HepG2 (cell line): Measurements from ENCODE around the gene ACER3. TPM values are rescaled to one million over a fixed set of nuclear protein-coding genes. Genes with fewer than 3 reads are reported as not detected.

Source experiments
- AKNA ChIP-seq: sonication (generic); formaldehyde crosslinking; IDR thresholded peaks from 2 replicates; pipeline ENCODE4 v1.4.0; 2020; ENCODE audit warnings: missing genetic modification reagents, borderline replicate concordance
- CEBPB ChIP-seq: IDR thresholded peaks from 2 replicates; pipeline ENCODE4 v1.6.1; 2011; ENCODE audit warnings: low read depth, low read length, improper control_type of control experiment, borderline replicate concordance
- GFI1 ChIP-seq: sonication (generic); formaldehyde crosslinking; IDR thresholded peaks from 2 replicates; pipeline ENCODE4 v1.5.0; 2020; ENCODE audit warnings: missing genetic modification reagents, mild to moderate bottlenecking, borderline replicate concordance
- GPN1 ChIP-seq: sonication (generic); formaldehyde crosslinking; IDR thresholded peaks from 2 replicates; pipeline ENCODE4 v1.5.1; 2020; ENCODE audit warnings: missing genetic modification reagents, borderline replicate concordance
- HIC2 ChIP-seq: sonication (generic); formaldehyde crosslinking; IDR thresholded peaks from 2 replicates; pipeline ENCODE4 v1.9.0; 2022; ENCODE audit warnings: low read depth, missing genetic modification reagents
- MAF1 ChIP-seq: sonication (generic); formaldehyde crosslinking; IDR thresholded peaks from 2 replicates; pipeline ENCODE4 v1.5.0; 2020; ENCODE audit warnings: missing genetic modification reagents, borderline replicate concordance
- MXD3 ChIP-seq: IDR thresholded peaks from 2 replicates; pipeline ENCODE4 v1.6.1; 2016; ENCODE audit warnings: mild to moderate bottlenecking, missing biosample characterization, missing genetic modification reagents
- NFIC ChIP-seq: IDR thresholded peaks from 2 replicates; pipeline ENCODE4 v1.6.1; 2012; ENCODE audit warnings: mild to moderate bottlenecking, low read length, inconsistent platforms
- PCBP2 ChIP-seq: fragments of 200-400 bp; formaldehyde crosslinking; optimal IDR thresholded peaks from 2 replicates; pipeline ENCODE3; 2018; ENCODE audit warnings: low read length, low read depth; ENCODE audit not compliant: poor library complexity, severe bottlenecking
- PHF5A ChIP-seq: IDR thresholded peaks from one replicate; pipeline ENCODE4 v1.6.1; 2018; ENCODE audit warnings: low read depth, missing genetic modification reagents; ENCODE audit not compliant: unreplicated experiment
- POLR2AphosphoS5 ChIP-seq: IDR thresholded peaks from 2 replicates; pipeline ENCODE4 v1.6.1; 2012; ENCODE audit warnings: low read depth, low read length
- RBFOX2 ChIP-seq: fragments of 200-400 bp; formaldehyde crosslinking; IDR thresholded peaks from 2 replicates; pipeline ENCODE4 v1.6.1; 2017; ENCODE audit warnings: low read depth, mild to moderate bottlenecking, low read length
- REXO4 ChIP-seq: sonication (generic); formaldehyde crosslinking; IDR thresholded peaks from 2 replicates; pipeline ENCODE4 v1.8.0; 2022; ENCODE audit warnings: missing genetic modification reagents, mild to moderate bottlenecking, borderline replicate concordance
- TFAP4 ChIP-seq: sonication (generic); IDR thresholded peaks from 2 replicates; pipeline ENCODE4 v1.6.1; 2016; ENCODE audit warnings: low read depth, borderline replicate concordance
- TFDP2 ChIP-seq: sonication (generic); formaldehyde crosslinking; IDR thresholded peaks from 2 replicates; pipeline ENCODE4 v1.4.0; 2020; ENCODE audit warnings: missing genetic modification reagents
- TMF1 ChIP-seq: sonication (generic); formaldehyde crosslinking; IDR thresholded peaks from 2 replicates; pipeline ENCODE4 v1.8.1; 2022; ENCODE audit warnings: low read depth, missing genetic modification reagents
- ZKSCAN5 ChIP-seq: sonication (generic); formaldehyde crosslinking; IDR thresholded peaks from 2 replicates; pipeline ENCODE4 v1.5.1; 2020; ENCODE audit warnings: mild to moderate bottlenecking, missing genetic modification reagents
- ZNF451 ChIP-seq: sonication (generic); formaldehyde crosslinking; IDR thresholded peaks from 2 replicates; pipeline ENCODE4 v1.5.0; 2020; ENCODE audit warnings: mild to moderate bottlenecking, missing genetic modification reagents
- ZNF567 ChIP-seq: sonication (generic); formaldehyde crosslinking; IDR thresholded peaks from 2 replicates; pipeline ENCODE4 v1.8.1; 2023; ENCODE audit warnings: mild to moderate bottlenecking, missing genetic modification reagents, borderline replicate concordance
- ZNF740 ChIP-seq: sonication (generic); formaldehyde crosslinking; IDR thresholded peaks from 2 replicates; pipeline ENCODE4 v1.4.0; 2020; ENCODE audit warnings: missing genetic modification reagents
- ZNF883 ChIP-seq: sonication (generic); formaldehyde crosslinking; IDR thresholded peaks from 2 replicates; pipeline ENCODE4 v1.5.1; 2020; ENCODE audit warnings: mild to moderate bottlenecking, missing genetic modification reagents; ENCODE audit errors: not compliant biosample characterization
- ZSCAN29 ChIP-seq: sonication (generic); formaldehyde crosslinking; conservative IDR thresholded peaks from 2 replicates; pipeline ENCODE4 v1.4.0; 2020; ENCODE audit warnings: mild to moderate bottlenecking, missing genetic modification reagents
- polyA plus RNA-seq, 8 experiments: library from polyadenylated mRNA; depleted of rRNA in 3 of 8; stranded (reverse) in 7 of 8; unstranded in 1 of 8; fragments of >200 nt; fragmentation: Illumina TruSeq in 4 of 8; extraction: Trizol in 4 of 8; gene quantifications; 2 replicates each; pipeline versions ENCODE4 v1.2.1 to v1.2.3, GENCODE V29; 2011 to 2016; ENCODE audit warnings: low read depth in 4 of 8, missing spikeins in 1 of 8, mixed read lengths in 1 of 8; ENCODE audit not compliant: insufficient read depth in 1 of 8
- total RNA-seq, 5 experiments: library from RNA; depleted of rRNA; stranded (reverse); fragments of >200 nt; fragmentation: Illumina TruSeq; extraction: Trizol; gene quantifications; 2 replicates each; pipeline ENCODE4 v1.2.3, GENCODE V29; 2016; ENCODE audit warnings: low read depth in 1 of 5

The ACER3 gene
- total and polyA plus RNA-seq, 2 of the 13 experiments (the other 11 are each of a cell fraction or from before 2014, with no cell fraction given): 6.0 to 9.8 TPM

GRCh38 chr11:77036398-77036797 lies 175.7 kb downstream of the ACER3 start (continued):
- no peak for TF ChIP-seq TFDP2 (CRISPR knock-in tag)
- TF ChIP-seq PHF5A (CRISPR knock-in tag): no peak
- no peak for TF ChIP-seq RBFOX2
- no peak for TF ChIP-seq GPN1 (CRISPR knock-in tag)
- TF ChIP-seq CEBPB: no peak
- TF ChIP-seq ZNF451: no peak
- no peak for TF ChIP-seq ZNF740 (CRISPR knock-in tag)
- TF ChIP-seq TFAP4: no peak
- TF ChIP-seq POLR2AphosphoS5: no peak
- no peak for TF ChIP-seq AKNA (CRISPR knock-in tag)
- peak; percentile 97 for TF ChIP-seq GFI1 (CRISPR knock-in tag)
- TF ChIP-seq ZNF567 (CRISPR knock-in tag): no peak
- no peak for TF ChIP-seq PCBP2
- peak; percentile 92 for TF ChIP-seq NFIC
- no peak for TF ChIP-seq REXO4
- no peak for TF ChIP-seq ZKSCAN5 (CRISPR knock-in tag)
- TF ChIP-seq HIC2 (CRISPR knock-in tag): no peak
- TF ChIP-seq MAF1: no peak
- no peak for TF ChIP-seq ZSCAN29 (CRISPR knock-in tag)
- 0 out of 2 replicates have a peak, but pooled peaks have one; percentile 48 for TF ChIP-seq TMF1 (CRISPR knock-in tag)
- TF ChIP-seq ZNF883 (CRISPR knock-in tag): no peak
- no peak for TF ChIP-seq MXD3 (CRISPR knock-in tag)
